Stimulated activated naive CD8-positive, alpha-beta T cell treated with anti-CD3 and anti-CD28 coated beads, Interleukin-15, Interleukin-2, amounts not matched to agents 100 ng/mL and 50 ng/mL, for 24 hours (primary cell): ENCODE measurements around the gene ANKUB1.

ENCODE experiments used
- H3K27ac Mint-ChIP-seq: one replicate; pipeline ENCODE4 v1.8.0; 2021; ENCODE audit warnings: mild to moderate bottlenecking, mixed read lengths
- H3K27me3 Mint-ChIP-seq: one replicate; pipeline ENCODE4 v1.8.0; 2021; ENCODE audit warnings: mixed read lengths
- H3K36me3 Mint-ChIP-seq: one replicate; pipeline ENCODE4 v1.8.0; 2021; ENCODE audit warnings: low read depth, mixed read lengths
- H3K4me1 Mint-ChIP-seq: one replicate; pipeline ENCODE4 v1.8.0; 2021; ENCODE audit warnings: low read depth, mixed read lengths
- H3K4me3 Mint-ChIP-seq: one replicate; pipeline ENCODE4 v1.8.0; 2021; ENCODE audit warnings: mild to moderate bottlenecking, mixed read lengths
- H3K9me3 Mint-ChIP-seq: one replicate; pipeline ENCODE4 v1.8.0; 2021; ENCODE audit warnings: mixed read lengths

ANKUB1 gene

DNA sequence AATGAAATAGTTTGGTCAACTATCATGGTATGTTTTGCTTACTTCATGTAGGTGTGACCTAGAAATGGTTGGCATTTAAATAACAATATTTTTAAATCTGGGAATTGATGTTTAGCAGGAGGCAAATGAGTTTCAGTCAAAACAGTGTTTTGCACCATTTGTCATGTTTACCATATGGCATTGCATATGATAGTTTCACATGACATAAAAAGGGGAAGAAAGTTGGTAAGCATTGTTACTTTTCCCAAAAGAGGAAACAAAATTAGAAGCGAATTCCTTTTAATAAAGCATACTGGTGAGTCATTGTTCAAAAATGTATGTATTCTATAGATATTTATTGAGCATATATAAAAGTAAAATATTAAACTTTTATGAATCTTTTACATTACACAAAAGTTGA lies 23.0 kb upstream of the ANKUB1 start:
- H3K4me3 Mint-ChIP-seq = peak overlapping the region; percentile 7
- no peaks in the 10 kb centered on the region for H3K27me3 Mint-ChIP-seq
- H3K36me3 Mint-ChIP-seq = peaks cover 6% of the 10 kb centered on the region
- no peak overlapping the region for H3K27ac Mint-ChIP-seq
- peaks cover 68% of the 10 kb centered on the region for H3K4me1 Mint-ChIP-seq
- H3K9me3 Mint-ChIP-seq = no peaks in the 10 kb centered on the region

DNA sequence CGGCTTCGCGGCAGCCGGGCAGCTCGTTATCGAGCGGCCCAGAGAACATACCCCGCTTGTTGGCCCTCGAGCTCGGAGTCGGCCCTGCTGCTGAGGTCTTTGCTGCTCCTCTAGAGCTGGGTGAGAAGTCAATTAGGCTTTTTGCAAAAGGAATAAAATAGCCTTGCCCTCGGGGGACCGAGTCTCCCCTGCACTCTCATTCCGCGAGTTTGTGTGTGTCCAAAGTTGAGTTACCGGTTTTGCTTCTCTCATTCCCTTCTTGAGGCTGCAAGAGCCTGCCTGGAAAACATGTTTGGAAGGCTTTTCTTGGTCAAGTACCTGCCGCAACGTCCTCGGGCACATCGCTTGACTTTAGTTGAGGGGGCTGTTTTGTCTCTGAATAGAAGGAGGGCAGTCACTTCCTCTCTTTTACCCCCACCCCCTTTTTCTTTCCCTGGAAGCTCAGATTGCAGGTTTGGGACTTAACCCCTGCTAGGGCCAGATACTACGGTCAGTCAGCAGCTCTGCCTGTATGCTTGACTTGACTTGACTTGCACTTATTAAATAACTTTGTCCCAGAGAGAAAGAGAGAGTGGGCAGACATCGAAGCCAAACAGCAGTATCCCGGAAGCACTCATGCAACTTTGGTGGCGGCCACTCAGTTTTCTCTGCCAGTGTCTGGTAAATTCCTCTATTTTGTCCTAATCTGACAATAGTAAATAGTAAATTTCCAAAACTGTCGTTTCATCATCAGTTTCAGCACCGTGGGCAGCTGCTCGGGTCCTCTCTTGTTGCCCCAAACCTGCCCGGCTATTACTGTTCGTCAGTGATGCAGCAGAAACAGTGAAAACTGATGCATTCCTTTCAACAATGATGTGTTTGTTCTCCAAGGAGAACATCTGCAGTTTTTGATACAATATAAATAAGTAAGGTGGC lies 21.3 kb upstream of the ANKUB1 start:
- Mint-ChIP-seq H3K36me3 (peaks cover 6% of the 10 kb centered on the region), H3K4me3 (peak overlapping the region; percentile 96), H3K9me3 (no peaks in the 10 kb centered on the region), H3K4me1 (peaks cover 54% of the 10 kb centered on the region), H3K27ac (peak overlapping the region; percentile 100), H3K27me3 (peaks cover 4% of the 10 kb centered on the region)

DNA sequence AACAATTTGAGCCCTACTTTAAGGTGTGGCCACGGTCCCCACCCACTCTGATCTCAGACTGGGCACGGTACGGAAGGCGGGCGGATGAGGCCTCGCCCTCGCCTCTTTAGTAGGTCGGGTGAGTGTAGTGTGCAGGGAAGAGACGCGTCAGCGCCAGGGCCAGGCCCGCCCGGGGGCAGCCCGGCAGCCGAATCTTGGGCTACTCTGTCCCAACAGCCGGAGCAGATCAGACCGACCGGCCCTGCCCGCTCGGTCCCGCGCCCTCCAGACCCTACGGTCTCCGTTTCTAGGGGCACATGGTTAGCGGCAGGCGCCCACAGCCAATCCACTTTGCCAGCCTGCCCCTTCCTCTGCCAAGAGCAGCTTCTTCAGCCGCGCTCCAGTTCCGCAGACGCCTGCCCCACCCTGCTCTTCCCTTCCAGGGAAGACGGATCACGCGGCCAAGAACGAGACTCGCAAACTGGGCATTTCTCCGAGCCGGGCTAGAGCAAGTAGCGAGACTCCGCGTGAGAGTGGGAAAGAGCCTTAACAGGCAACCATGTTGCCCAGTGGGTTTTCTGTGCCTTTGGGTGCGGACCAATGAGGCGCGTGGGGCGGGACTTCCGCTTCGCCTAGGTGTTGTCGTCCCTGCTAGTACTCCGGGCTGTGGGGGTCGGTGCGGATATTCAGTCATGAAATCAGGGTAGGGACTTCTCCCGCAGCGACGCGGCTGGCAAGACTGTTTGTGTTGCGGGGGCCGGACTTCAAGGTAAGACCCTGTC lies 20.4 kb upstream of the ANKUB1 start, which contains the start of gene RNF13:
Gene RNF13 (plus strand): TSS at position 610 of the 761 bp plus-strand sequence. CDS start 32,812 bp downstream, outside the sequence.
- Mint-ChIP-seq H3K4me1 (peaks cover 50% of the 10 kb centered on the region), H3K36me3 (no peaks in the 10 kb centered on the region), H3K9me3 (no peaks in the 10 kb centered on the region), H3K27ac (peak within 1 kb of the TSS; percentile 100), H3K27me3 (peaks cover 6% of the 10 kb centered on the region), H3K4me3 (peak within 1 kb of the TSS; percentile 96)

DNA sequence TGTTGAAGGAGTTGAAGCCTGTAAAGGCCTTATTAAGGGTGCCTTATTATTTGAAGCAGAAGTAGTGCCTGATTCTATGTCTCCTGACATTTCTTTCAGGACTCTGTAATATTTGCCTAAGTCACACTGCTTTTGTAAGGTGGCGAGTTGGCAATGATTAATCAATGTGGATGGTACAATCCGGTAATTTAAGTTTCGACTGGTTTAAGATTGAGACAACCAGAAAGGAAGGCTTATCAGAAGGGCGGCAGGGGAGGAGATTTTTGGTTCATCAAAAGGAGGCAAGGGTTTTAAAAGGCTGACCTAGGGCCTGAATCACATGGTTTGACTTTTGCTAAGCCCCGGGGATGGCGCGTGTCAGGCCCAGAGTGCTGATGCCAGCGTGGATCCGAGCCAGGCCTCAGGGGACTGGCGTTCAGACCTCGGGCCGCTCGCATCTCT lies 19.8 kb upstream of the ANKUB1 start:
- peak overlapping the region; percentile 100 for H3K27ac Mint-ChIP-seq
- H3K4me1 Mint-ChIP-seq = peaks cover 44% of the 10 kb centered on the region
- peak overlapping the region; percentile 96 for H3K4me3 Mint-ChIP-seq
- no peaks in the 10 kb centered on the region for H3K36me3 Mint-ChIP-seq
- H3K27me3 Mint-ChIP-seq = peaks cover 8% of the 10 kb centered on the region
- H3K9me3 Mint-ChIP-seq = no peaks in the 10 kb centered on the region

DNA sequence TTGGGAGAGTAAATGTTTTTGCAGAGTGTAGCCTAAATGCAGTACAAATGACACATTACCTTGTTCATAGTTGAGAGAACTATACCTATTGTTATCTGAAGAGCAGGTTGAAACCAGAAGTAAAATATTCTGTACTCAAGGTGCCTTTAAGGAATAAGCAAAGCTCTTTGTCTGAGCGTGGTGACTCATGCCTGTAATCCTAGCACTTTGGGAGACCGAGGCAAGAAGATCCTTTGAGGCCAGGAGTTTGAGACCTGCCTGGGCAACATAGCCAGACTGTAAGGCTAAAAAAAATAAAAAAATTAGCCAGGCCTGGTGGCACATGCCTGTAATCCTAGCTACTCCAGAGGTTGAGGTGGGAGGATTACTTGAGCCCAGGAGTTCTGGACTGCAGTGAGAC lies 18.5 kb upstream of the ANKUB1 start:
- Mint-ChIP-seq H3K27me3 (peaks cover 21% of the 10 kb centered on the region), H3K4me1 (peaks cover 35% of the 10 kb centered on the region), H3K27ac (no peak overlapping the region), H3K4me3 (no peak overlapping the region), H3K9me3 (no peaks in the 10 kb centered on the region), H3K36me3 (no peaks in the 10 kb centered on the region)

DNA sequence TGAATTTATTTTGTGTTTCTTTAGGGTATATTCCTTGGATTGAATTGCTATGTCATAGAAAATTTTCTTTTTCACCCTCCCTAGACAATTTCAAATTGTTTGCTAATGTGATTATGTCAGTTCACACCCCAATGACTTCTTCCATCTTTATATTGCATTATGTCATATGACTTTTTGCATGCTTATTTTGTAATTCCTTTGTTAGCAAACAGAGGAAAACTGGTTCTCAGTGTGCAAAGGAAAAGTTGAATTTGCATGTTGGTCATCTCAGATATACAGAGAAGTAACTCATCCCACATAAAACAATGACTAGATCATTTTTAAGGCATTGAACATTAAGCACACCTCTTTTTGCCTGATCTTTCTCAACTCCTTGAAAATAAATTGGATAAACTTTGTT lies 17.3 kb upstream of the ANKUB1 start:
- Mint-ChIP-seq H3K36me3 (no peaks in the 10 kb centered on the region), H3K4me3 (no peak overlapping the region), H3K27ac (no peak overlapping the region), H3K4me1 (peaks cover 24% of the 10 kb centered on the region), H3K27me3 (peaks cover 25% of the 10 kb centered on the region), H3K9me3 (no peaks in the 10 kb centered on the region)

DNA sequence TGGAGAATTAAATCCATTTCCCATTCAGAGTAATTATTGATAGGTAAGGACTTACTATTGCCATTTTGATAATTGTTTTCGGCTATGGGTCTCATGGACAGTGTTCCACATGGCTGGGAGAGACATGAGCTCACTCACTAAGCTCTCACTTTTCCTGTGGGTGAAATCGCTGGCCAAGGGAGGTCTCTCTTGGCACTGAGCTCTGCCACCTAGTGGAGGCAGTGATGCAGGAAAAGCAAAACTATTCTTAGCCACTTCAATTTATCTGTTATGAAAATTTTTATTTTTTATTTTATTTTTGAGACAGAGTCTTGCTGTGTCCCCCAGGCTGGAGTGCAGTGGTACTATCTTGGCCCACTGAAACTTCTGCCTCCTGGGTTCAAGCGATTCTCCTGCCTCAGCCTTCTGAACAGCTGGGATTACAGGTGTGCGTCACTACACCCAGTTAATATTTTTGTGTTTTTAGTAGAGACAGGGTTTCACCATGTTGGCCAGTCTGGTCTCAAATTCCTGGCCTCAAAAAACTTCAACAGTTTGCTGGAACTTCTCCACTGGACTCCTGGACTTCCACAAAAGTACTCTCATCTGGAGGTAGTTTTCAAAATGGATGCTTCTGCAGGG lies 16.0 kb upstream of the ANKUB1 start:
- Mint-ChIP-seq H3K27ac (no peak overlapping the region), H3K4me3 (peak overlapping the region; percentile 32), H3K9me3 (no peaks in the 10 kb centered on the region), H3K4me1 (peaks cover 14% of the 10 kb centered on the region), H3K27me3 (peaks cover 25% of the 10 kb centered on the region), H3K36me3 (no peaks in the 10 kb centered on the region)

DNA sequence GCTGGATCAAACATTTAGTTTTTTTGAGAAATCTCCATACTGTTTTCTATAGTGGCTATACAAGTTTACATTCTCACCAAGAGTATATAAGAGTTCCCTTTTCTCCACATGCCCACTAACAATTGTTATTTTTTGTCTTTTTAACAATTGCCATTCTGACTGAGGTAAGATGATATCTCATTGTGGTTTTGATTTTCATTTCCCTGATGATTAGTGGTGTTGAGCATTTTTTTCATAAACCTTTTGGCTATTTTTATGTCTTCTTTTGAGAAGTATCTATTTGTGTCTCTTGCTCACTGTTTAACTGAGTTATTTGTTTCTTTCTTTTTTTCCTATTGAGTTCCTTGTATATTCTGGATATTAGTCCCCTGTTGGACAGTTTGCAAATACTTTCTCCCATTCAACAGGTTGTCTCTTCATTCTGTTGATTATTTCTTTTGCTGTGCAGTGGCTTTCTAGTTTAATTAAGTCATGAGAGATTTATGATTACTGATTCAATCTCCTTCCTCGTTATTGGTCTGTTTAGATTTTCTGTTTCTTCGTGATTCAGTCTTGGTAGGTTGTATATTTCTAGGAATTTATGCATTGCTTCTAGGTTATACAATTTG lies 13.9 kb upstream of the ANKUB1 start:
- H3K27ac Mint-ChIP-seq = no peak overlapping the region
- H3K9me3 Mint-ChIP-seq = no peaks in the 10 kb centered on the region
- peaks cover 8% of the 10 kb centered on the region for H3K4me1 Mint-ChIP-seq
- no peaks in the 10 kb centered on the region for H3K36me3 Mint-ChIP-seq
- peaks cover 25% of the 10 kb centered on the region for H3K27me3 Mint-ChIP-seq
- no peak overlapping the region for H3K4me3 Mint-ChIP-seq

DNA sequence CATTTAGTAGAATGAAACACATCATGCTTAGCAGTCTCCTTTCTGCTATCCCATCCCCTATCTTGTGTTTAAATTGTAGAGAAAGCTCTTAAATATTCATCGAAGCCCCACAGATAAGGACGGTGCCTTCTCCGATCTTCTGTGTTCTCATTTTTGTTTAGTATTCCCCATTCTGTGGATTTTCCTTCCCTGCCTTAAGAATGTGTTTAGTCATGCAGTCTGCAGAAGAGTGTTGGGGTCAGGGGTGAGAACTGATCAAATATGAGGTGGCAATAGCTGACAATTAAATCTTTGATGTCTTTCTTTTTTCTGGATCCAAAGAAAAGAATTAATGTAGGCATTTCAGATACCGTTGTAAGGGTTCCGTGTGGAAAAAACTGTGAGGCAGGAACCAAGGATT lies 9.3 kb upstream of the ANKUB1 start:
- H3K36me3 Mint-ChIP-seq = no peaks in the 10 kb centered on the region
- no peak overlapping the region for H3K27ac Mint-ChIP-seq
- peaks cover 4% of the 10 kb centered on the region for H3K4me1 Mint-ChIP-seq
- H3K27me3 Mint-ChIP-seq = peaks cover 15% of the 10 kb centered on the region
- no peaks in the 10 kb centered on the region for H3K9me3 Mint-ChIP-seq
- no peak overlapping the region for H3K4me3 Mint-ChIP-seq

DNA sequence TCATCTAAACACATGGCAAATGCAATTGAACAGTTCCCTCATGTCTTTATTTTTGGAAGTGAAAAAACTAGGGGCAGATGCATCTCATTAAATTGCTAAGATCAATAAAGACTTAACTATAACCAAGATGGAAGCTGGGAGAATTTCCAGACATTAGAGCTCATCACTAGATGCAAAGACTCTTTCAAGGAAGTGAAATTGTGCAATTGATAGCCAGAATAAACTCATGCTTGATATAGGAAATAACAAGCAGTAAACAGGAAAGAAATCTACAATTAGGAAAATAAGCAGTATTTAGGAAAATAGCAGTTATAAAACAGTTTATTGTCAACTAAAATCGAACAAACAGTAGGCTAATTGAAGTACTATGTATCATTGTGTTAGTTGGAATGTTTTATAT lies 8.8 kb upstream of the ANKUB1 start:
- Mint-ChIP-seq H3K27ac (no peak overlapping the region), H3K36me3 (no peaks in the 10 kb centered on the region), H3K27me3 (peaks cover 11% of the 10 kb centered on the region), H3K4me3 (no peak overlapping the region), H3K9me3 (no peaks in the 10 kb centered on the region), H3K4me1 (no peaks in the 10 kb centered on the region)

DNA sequence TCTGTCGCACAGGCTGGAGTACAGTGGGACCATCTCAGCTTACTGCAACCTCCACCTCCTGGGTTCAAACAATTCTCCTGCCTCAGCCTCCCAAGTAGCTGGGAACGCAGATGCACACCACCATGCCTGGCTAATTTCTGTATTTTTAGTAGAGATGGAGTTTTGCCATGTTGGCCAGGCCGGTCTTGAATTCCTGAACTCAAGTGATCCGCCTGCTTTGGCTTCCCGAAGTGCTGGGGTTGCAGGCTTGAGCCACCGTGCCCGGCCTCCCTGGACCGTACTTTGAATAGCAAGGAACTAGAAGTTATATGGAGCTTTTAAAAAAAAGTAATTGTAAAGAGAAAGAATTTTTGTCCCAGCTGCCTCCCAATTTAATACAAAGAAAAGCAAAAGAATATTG lies 8.3 kb upstream of the ANKUB1 start:
- H3K27ac Mint-ChIP-seq = no peak overlapping the region
- H3K9me3 Mint-ChIP-seq = no peaks in the 10 kb centered on the region
- no peaks in the 10 kb centered on the region for H3K4me1 Mint-ChIP-seq
- peaks cover 6% of the 10 kb centered on the region for H3K27me3 Mint-ChIP-seq
- no peak overlapping the region for H3K4me3 Mint-ChIP-seq
- H3K36me3 Mint-ChIP-seq = no peaks in the 10 kb centered on the region

DNA sequence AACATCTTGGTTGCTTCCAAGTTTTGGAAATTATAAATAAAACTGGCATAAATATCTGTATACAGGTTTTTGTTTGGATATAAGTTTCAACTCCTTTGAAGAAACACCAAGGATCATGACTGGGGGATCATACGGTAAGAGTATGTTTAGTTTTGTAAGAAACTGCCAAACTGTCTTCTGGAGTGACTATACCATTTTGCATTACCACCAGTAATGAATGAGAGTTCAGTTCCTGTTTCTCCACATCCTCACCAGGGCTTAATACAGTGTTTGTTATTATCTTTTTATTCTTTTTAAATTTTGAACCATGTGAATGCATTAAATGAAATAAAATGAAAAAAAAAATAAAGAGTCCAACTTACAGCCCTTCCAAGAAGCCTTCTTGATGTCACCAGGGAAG lies 3.7 kb upstream of the ANKUB1 start:
- no peaks in the 10 kb centered on the region for H3K36me3 Mint-ChIP-seq
- no peak overlapping the region for H3K27ac Mint-ChIP-seq
- H3K4me3 Mint-ChIP-seq = no peak overlapping the region
- no peaks in the 10 kb centered on the region for H3K4me1 Mint-ChIP-seq
- peaks cover 17% of the 10 kb centered on the region for H3K27me3 Mint-ChIP-seq
- no peaks in the 10 kb centered on the region for H3K9me3 Mint-ChIP-seq

DNA sequence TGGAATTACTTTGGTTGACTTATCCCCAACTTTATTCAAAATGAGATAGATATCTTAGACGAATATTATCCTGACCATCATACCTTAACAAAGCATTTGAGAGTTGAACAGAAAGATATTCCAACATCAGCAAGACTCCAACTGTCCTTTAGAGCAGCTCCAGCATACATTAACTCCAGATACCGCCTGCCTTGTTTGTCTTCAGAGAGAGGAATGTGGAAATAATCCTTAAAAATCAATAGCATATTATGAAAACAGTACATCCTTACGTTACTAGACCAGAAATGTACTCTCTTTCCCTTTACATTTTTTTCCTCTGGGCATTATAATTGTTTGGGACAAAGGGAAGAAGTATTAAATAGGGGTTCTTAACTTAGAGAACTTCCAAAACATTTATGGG lies 1.7 kb downstream of the ANKUB1 start:
- Mint-ChIP-seq H3K36me3 (no peaks in the 10 kb centered on the region), H3K27me3 (peaks cover 30% of the 10 kb centered on the region), H3K4me3 (no peak overlapping the region), H3K27ac (no peak overlapping the region), H3K9me3 (no peaks in the 10 kb centered on the region), H3K4me1 (no peaks in the 10 kb centered on the region)

DNA sequence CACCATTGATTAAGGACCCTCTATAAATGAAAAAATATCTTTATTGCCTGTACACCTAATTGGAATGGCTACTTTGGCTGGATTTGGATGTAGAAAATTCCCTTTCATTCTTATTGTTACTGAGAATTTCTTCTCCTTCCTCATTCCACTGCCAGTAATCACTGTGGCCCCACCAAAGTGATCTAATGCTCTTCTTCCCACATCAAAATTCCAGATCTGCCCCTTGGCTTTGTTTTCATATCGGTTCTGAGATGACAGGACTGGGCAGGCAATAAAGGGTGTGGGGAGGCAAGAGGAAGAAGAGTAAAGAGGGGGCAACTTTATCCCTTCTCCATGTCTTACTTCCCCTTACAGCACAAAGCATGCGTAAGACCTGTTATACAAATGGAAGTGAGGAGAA lies 2.1 kb downstream of the ANKUB1 start:
- peaks cover 30% of the 10 kb centered on the region for H3K27me3 Mint-ChIP-seq
- no peaks in the 10 kb centered on the region for H3K36me3 Mint-ChIP-seq
- no peaks in the 10 kb centered on the region for H3K9me3 Mint-ChIP-seq
- H3K4me3 Mint-ChIP-seq = no peak overlapping the region
- no peak overlapping the region for H3K27ac Mint-ChIP-seq
- H3K4me1 Mint-ChIP-seq = no peaks in the 10 kb centered on the region
